ENCODE data around the gene PLEKHA4.
A peak's percentile ranks its signal among the peaks of the same experiment; 100 is the strongest.
"Not testable (repeated sequence)": the region's sequence is repeated elsewhere in the genome, so short reads cannot be mapped to it uniquely, and the experiment has no call there.

Gene PLEKHA4

GRCh38 chr19:48804496-48804895 is 63.9 kb downstream of the PLEKHA4 start:
- H3K36me3 ChIP-seq (ENCODE audit: control insufficient read depth in 1 of 2, insufficient read depth in 2 of 2, low read length in 2 of 2): peaks cover 0 to 7% of the 10 kb centered on the region in 2 donors
- no peaks in the 10 kb centered on the region for H3K27me3 ChIP-seq (ENCODE audit: low read depth, low read length)
- H3K4me1 ChIP-seq (ENCODE audit: control insufficient read depth in 1 of 2, insufficient read depth in 2 of 2, low read length in 2 of 2): peaks cover 0 to 6% of the 10 kb centered on the region in 2 donors
- H3K9me3 ChIP-seq (ENCODE audit: control insufficient read depth in 1 of 2, low read length in 2 of 2): no peaks in the 10 kb centered on the region
- H3K27ac ChIP-seq (ENCODE audit: low read length): no peak overlapping the region
- no peak overlapping the region for H3K4me3 ChIP-seq (ENCODE audit: low read depth in 1 of 2, low read length in 2 of 2)

- H3K27me3 ChIP-seq (ENCODE audit: low read depth, low read length): no peaks in the 10 kb centered on the region
- H3K9me3 ChIP-seq (ENCODE audit: control insufficient read depth in 1 of 2, low read length in 2 of 2): no peaks in the 10 kb centered on the region
- no peak overlapping the region for H3K4me3 ChIP-seq (ENCODE audit: low read depth in 1 of 2, low read length in 2 of 2)
- H3K27ac ChIP-seq (ENCODE audit: low read length): no peak overlapping the region
- H3K4me1 ChIP-seq (ENCODE audit: control insufficient read depth in 1 of 2, insufficient read depth in 2 of 2, low read length in 2 of 2): peaks cover 0 to 6% of the 10 kb centered on the region in 2 donors
- peaks cover 0 to 2% of the 10 kb centered on the region in 2 donors for H3K36me3 ChIP-seq (ENCODE audit: control insufficient read depth in 1 of 2, insufficient read depth in 2 of 2, low read length in 2 of 2)
Measured at GRCh38 chr19:48802623-48803022, 65.8 kb downstream of the PLEKHA4 start.

- Histone ChIP-seq H3K4me3 (ENCODE audit: low read depth in 1 of 2, low read length in 2 of 2) (no peak overlapping the region), H3K27me3 (ENCODE audit: low read depth, low read length) (no peaks in the 10 kb centered on the region), H3K9me3 (ENCODE audit: control insufficient read depth in 1 of 2, low read length in 2 of 2) (no peaks in the 10 kb centered on the region), H3K4me1 (ENCODE audit: control insufficient read depth in 1 of 2, insufficient read depth in 2 of 2, low read length in 2 of 2) (peaks cover 0 to 4% of the 10 kb centered on the region in 2 donors), H3K36me3 (ENCODE audit: control insufficient read depth in 1 of 2, insufficient read depth in 2 of 2, low read length in 2 of 2) (no peaks in the 10 kb centered on the region), H3K27ac (ENCODE audit: low read length) (no peak overlapping the region)
Measured at GRCh38 chr19:48799358-48800300, 68.8 kb downstream of the PLEKHA4 start.

GRCh38 chr19:48798937-48799336 is 69.5 kb downstream of the PLEKHA4 start:
- no peak overlapping the region for H3K27ac ChIP-seq (ENCODE audit: low read length)
- no peaks in the 10 kb centered on the region for H3K27me3 ChIP-seq (ENCODE audit: low read depth, low read length)
- H3K4me1 ChIP-seq (ENCODE audit: control insufficient read depth in 1 of 2, insufficient read depth in 2 of 2, low read length in 2 of 2): peaks cover 0 to 6% of the 10 kb centered on the region in 2 donors
- no peaks in the 10 kb centered on the region for H3K36me3 ChIP-seq (ENCODE audit: control insufficient read depth in 1 of 2, insufficient read depth in 2 of 2, low read length in 2 of 2)
- H3K4me3 ChIP-seq (ENCODE audit: low read depth in 1 of 2, low read length in 2 of 2): no peak overlapping the region
- no peaks in the 10 kb centered on the region for H3K9me3 ChIP-seq (ENCODE audit: control insufficient read depth in 1 of 2, low read length in 2 of 2)

- Histone ChIP-seq H3K27ac (ENCODE audit: low read length) (no peak overlapping the region), H3K9me3 (ENCODE audit: control insufficient read depth in 1 of 2, low read length in 2 of 2) (no peaks in the 10 kb centered on the region), H3K36me3 (ENCODE audit: control insufficient read depth in 1 of 2, insufficient read depth in 2 of 2, low read length in 2 of 2) (no peaks in the 10 kb centered on the region), H3K4me3 (ENCODE audit: low read depth in 1 of 2, low read length in 2 of 2) (no peak overlapping the region), H3K4me1 (ENCODE audit: control insufficient read depth in 1 of 2, insufficient read depth in 2 of 2, low read length in 2 of 2) (peaks cover 0 to 6% of the 10 kb centered on the region in 2 donors), H3K27me3 (ENCODE audit: low read depth, low read length) (no peaks in the 10 kb centered on the region)
Measured at GRCh38 chr19:48797103-48797502, 71.3 kb downstream of the PLEKHA4 start.

- H3K27ac ChIP-seq (ENCODE audit: low read length): peak overlapping the region; percentile 89
- no peaks in the 10 kb centered on the region for H3K36me3 ChIP-seq (ENCODE audit: control insufficient read depth in 1 of 2, insufficient read depth in 2 of 2, low read length in 2 of 2)
- H3K4me3 ChIP-seq (ENCODE audit: low read depth in 1 of 2, low read length in 2 of 2): no peak overlapping the region
- H3K9me3 ChIP-seq (ENCODE audit: control insufficient read depth in 1 of 2, low read length in 2 of 2): no peaks in the 10 kb centered on the region
- H3K4me1 ChIP-seq (ENCODE audit: control insufficient read depth in 1 of 2, insufficient read depth in 2 of 2, low read length in 2 of 2): peaks cover 0 to 6% of the 10 kb centered on the region in 2 donors
- H3K27me3 ChIP-seq (ENCODE audit: low read depth, low read length): no peaks in the 10 kb centered on the region
Measured at GRCh38 chr19:48796298-48797083, 71.9 kb downstream of the PLEKHA4 start.

GRCh38 chr19:48795685-48796070 is 72.7 kb downstream of the PLEKHA4 start:
- Histone ChIP-seq H3K27ac (ENCODE audit: low read length) (peak overlapping the region; percentile 89), H3K4me3 (ENCODE audit: low read depth in 1 of 2, low read length in 2 of 2) (peak overlapping the region; percentile 59 to 74)

GRCh38 chr19:48795055-48795684 is 73.2 kb downstream of the PLEKHA4 start:
- Histone ChIP-seq H3K4me3 (ENCODE audit: low read depth in 1 of 2, low read length in 2 of 2) (peak overlapping the region; percentile 59 to 74), H3K27ac (ENCODE audit: low read length) (peak overlapping the region; percentile 89), H3K4me1 (ENCODE audit: control insufficient read depth in 1 of 2, insufficient read depth in 2 of 2, low read length in 2 of 2) (peaks cover 0 to 6% of the 10 kb centered on the region in 2 donors), H3K36me3 (ENCODE audit: control insufficient read depth in 1 of 2, insufficient read depth in 2 of 2, low read length in 2 of 2) (no peaks in the 10 kb centered on the region), H3K9me3 (ENCODE audit: control insufficient read depth in 1 of 2, low read length in 2 of 2) (no peaks in the 10 kb centered on the region), H3K27me3 (ENCODE audit: low read depth, low read length) (no peaks in the 10 kb centered on the region)

More at GRCh38 chr19:48795685-48796070, 72.7 kb downstream of the PLEKHA4 start:
- no peaks in the 10 kb centered on the region for H3K9me3 ChIP-seq (ENCODE audit: control insufficient read depth in 1 of 2, low read length in 2 of 2)
- no peaks in the 10 kb centered on the region for H3K27me3 ChIP-seq (ENCODE audit: low read depth, low read length)
- H3K4me1 ChIP-seq (ENCODE audit: control insufficient read depth in 1 of 2, insufficient read depth in 2 of 2, low read length in 2 of 2): peaks cover 0 to 6% of the 10 kb centered on the region in 2 donors
- no peaks in the 10 kb centered on the region for H3K36me3 ChIP-seq (ENCODE audit: control insufficient read depth in 1 of 2, insufficient read depth in 2 of 2, low read length in 2 of 2)

GRCh38 chr19:48794291-48794690 is 74.1 kb downstream of the PLEKHA4 start:
- H3K27ac ChIP-seq (ENCODE audit: low read length): peak overlapping the region; percentile 89
- H3K9me3 ChIP-seq (ENCODE audit: control insufficient read depth in 1 of 2, low read length in 2 of 2): no peaks in the 10 kb centered on the region
- H3K4me3 ChIP-seq (ENCODE audit: low read depth in 1 of 2, low read length in 2 of 2): no peak overlapping the region
- no peaks in the 10 kb centered on the region for H3K36me3 ChIP-seq (ENCODE audit: control insufficient read depth in 1 of 2, insufficient read depth in 2 of 2, low read length in 2 of 2)
- H3K27me3 ChIP-seq (ENCODE audit: low read depth, low read length): no peaks in the 10 kb centered on the region
- H3K4me1 ChIP-seq (ENCODE audit: control insufficient read depth in 1 of 2, insufficient read depth in 2 of 2, low read length in 2 of 2): peaks cover 0 to 6% of the 10 kb centered on the region in 2 donors

GRCh38 chr19:48793271-48793670 is 75.1 kb downstream of the PLEKHA4 start:
- H3K27ac ChIP-seq (ENCODE audit: low read length): no peak overlapping the region

GRCh38 chr19:48787331-48787730 is 81.1 kb downstream of the PLEKHA4 start:
- not testable (repeated sequence) for H3K27ac ChIP-seq (ENCODE audit: low read length); H3K9me3 ChIP-seq (ENCODE audit: control insufficient read depth in 1 of 2, low read length in 2 of 2); H3K27me3 ChIP-seq (ENCODE audit: low read depth, low read length); H3K4me1 ChIP-seq (ENCODE audit: control insufficient read depth in 1 of 2, insufficient read depth in 2 of 2, low read length in 2 of 2); H3K4me3 ChIP-seq (ENCODE audit: low read depth in 1 of 2, low read length in 2 of 2); H3K36me3 ChIP-seq (ENCODE audit: control insufficient read depth in 1 of 2, insufficient read depth in 2 of 2, low read length in 2 of 2)

More at GRCh38 chr19:48793271-48793670, 75.1 kb downstream of the PLEKHA4 start:
- no peaks in the 10 kb centered on the region for H3K9me3 ChIP-seq (ENCODE audit: control insufficient read depth in 1 of 2, low read length in 2 of 2)
- no peaks in the 10 kb centered on the region for H3K36me3 ChIP-seq (ENCODE audit: control insufficient read depth in 1 of 2, insufficient read depth in 2 of 2, low read length in 2 of 2)
- H3K27me3 ChIP-seq (ENCODE audit: low read depth, low read length): no peaks in the 10 kb centered on the region
- peaks cover 0 to 6% of the 10 kb centered on the region in 2 donors for H3K4me1 ChIP-seq (ENCODE audit: control insufficient read depth in 1 of 2, insufficient read depth in 2 of 2, low read length in 2 of 2)
- H3K4me3 ChIP-seq (ENCODE audit: low read depth in 1 of 2, low read length in 2 of 2): no peak overlapping the region

Data from muscle layer of duodenum (tissue), 2 donors.